HepG2 (cell line): ENCODE measurements around the gene EDNRA. TPM values are rescaled to one million over a fixed set of nuclear protein-coding genes. Genes with fewer than 3 reads are reported as not detected.

ENCODE experiments used
- ATAC-seq: fragments of 200-7000 bp; cut with Tn5 transposase; 3 replicates; pipeline ENCODE4 v1.9.1; 2020; ENCODE audit warnings: mild to moderate bottlenecking, moderate library complexity
- BruUV-seq: library from RNA; stranded (reverse); fragments of 400-500 nt; replicated peaks from 2 replicates; lab custom pipeline; 2021; lab: Mats Ljungman, UMichigan
- CTCF ChIA-PET: fragments of 300-600 bp; formaldehyde crosslinking; extraction: SDS; loops from one replicate; lab custom pipeline; 2021; ENCODE audit warnings: low total read pairs, inconsistent platforms, low intra/inter-chr PET ratio; lab: Yijun Ruan, JAX
- POLR2A ChIA-PET: fragments of 350-600 bp; sonication (Branson Sonifier 250); formaldehyde crosslinking; loops from one replicate; lab custom pipeline; 2020; ENCODE audit warnings: antibody characterized with exemption, inconsistent platforms; lab: Yijun Ruan, JAX
- DNase-seq: peaks from one replicate; pipeline ENCODE4 v3.0.0-alpha.2; 2015; ENCODE audit warnings: low spot score
- FAIRE-seq: peaks from 3 replicates; lab custom pipeline; 2011; peaks lifted over from hg19 to GRCh38; lab: Jason Lieb, UNC
- H2AFZ ChIP-seq: one replicate; pipeline ENCODE4 v1.6.1; 2011; ENCODE audit warnings: low read length, inconsistent platforms
- H3K27ac ChIP-seq: fragments of 300-600 bp; 3 replicates; pipeline ENCODE4 v1.8.0; 2011; ENCODE audit warnings: mixed run types, mild to moderate bottlenecking, mixed read lengths, low read length, inconsistent platforms; ENCODE audit not compliant: insufficient read depth; ENCODE audit errors: extremely low read length
- H3K27me3 ChIP-seq, 2 experiments: fragments of 200-600 bp in 1 of 2; 2 replicates in 1 of 2; 3 replicates in 1 of 2; pipeline versions ENCODE4 v1.6.0 to v1.8.0; 2011; ENCODE audit warnings: low read length in 2 of 2, mild to moderate bottlenecking in 2 of 2, moderate library complexity in 2 of 2, inconsistent platforms in 1 of 2; ENCODE audit not compliant: insufficient read depth in 2 of 2, control insufficient read depth in 1 of 2
- H3K36me3 ChIP-seq, 2 experiments: fragments of 200-600 bp in 1 of 2; replicated peaks in 1 of 2; 2 replicates in 1 of 2; 3 replicates in 1 of 2; pipeline versions ENCODE4 v1.5.1 to v1.8.0; 2011; ENCODE audit warnings: low read length in 2 of 2, inconsistent platforms in 1 of 2; ENCODE audit not compliant: insufficient read depth in 2 of 2, control insufficient read depth in 1 of 2
- H3K4me1 ChIP-seq: 2 replicates; pipeline ENCODE4 v1.5.1; 2012; ENCODE audit warnings: low read length, inconsistent platforms; ENCODE audit not compliant: insufficient read depth
- H3K4me2 ChIP-seq: 2 replicates; pipeline ENCODE4 v1.6.0; 2011; ENCODE audit warnings: low read depth, low read length, inconsistent platforms
- H3K4me3 ChIP-seq, 3 experiments: fragments of 200-600 bp in 1 of 3; sonication (generic), shearing (Covaris generic) in 1 of 3; replicated peaks in 1 of 3; 2 replicates each; pipeline ENCODE4 v1.5.1; 2011 to 2016; ENCODE audit warnings: low read length in 3 of 3, inconsistent platforms in 2 of 3, low read depth in 2 of 3, mild to moderate bottlenecking in 2 of 3, control low read depth in 1 of 3, mixed read lengths in 1 of 3; ENCODE audit not compliant: insufficient read depth in 1 of 3
- H3K79me2 ChIP-seq: one replicate; pipeline ENCODE4 v1.6.1; 2011; ENCODE audit warnings: low read length, inconsistent platforms; ENCODE audit not compliant: insufficient read depth
- H3K9ac ChIP-seq: 2 replicates; pipeline ENCODE4 v1.6.0; 2011; ENCODE audit warnings: mild to moderate bottlenecking, low read depth, low read length, inconsistent platforms; ENCODE audit not compliant: insufficient read depth
- H3K9me3 ChIP-seq: 2 replicates; pipeline ENCODE4 v1.5.1; 2012; ENCODE audit warnings: mild to moderate bottlenecking, low read length
- H4K20me1 ChIP-seq: 2 replicates; pipeline ENCODE4 v1.6.0; 2011; ENCODE audit warnings: inconsistent platforms, mild to moderate bottlenecking, low read length, moderate library complexity; ENCODE audit not compliant: insufficient read depth
- GMEB1 ChIP-seq: sonication (generic); formaldehyde crosslinking; IDR thresholded peaks from 2 replicates; pipeline ENCODE4 v1.5.1; 2020; ENCODE audit warnings: missing genetic modification reagents, mild to moderate bottlenecking, borderline replicate concordance
- REPIN1 ChIP-seq: sonication (generic); formaldehyde crosslinking; IDR thresholded peaks from 2 replicates; pipeline ENCODE4 v1.8.0; 2022; ENCODE audit warnings: missing genetic modification reagents, low read depth, mild to moderate bottlenecking, borderline replicate concordance
- RORA ChIP-seq: sonication (generic); formaldehyde crosslinking; IDR thresholded peaks from 2 replicates; pipeline ENCODE4 v1.5.0; 2020; ENCODE audit warnings: mild to moderate bottlenecking, missing genetic modification reagents, moderate library complexity
- TCF12 ChIP-seq, 2 experiments: fragments of 450-650 bp in 1 of 2; sonication (generic) in 1 of 2; formaldehyde crosslinking in 1 of 2; IDR thresholded peaks; 2 replicates each; pipeline versions ENCODE4 v1.6.1 to v1.8.0; 2017 to 2022; ENCODE audit warnings: antibody characterized with exemption in 1 of 2, mild to moderate bottlenecking in 1 of 2, missing genetic modification reagents in 1 of 2, moderate library complexity in 1 of 2
- ZNF101 ChIP-seq: sonication (generic); formaldehyde crosslinking; IDR thresholded peaks from 2 replicates; pipeline ENCODE4 v1.4.0; 2020; ENCODE audit warnings: mild to moderate bottlenecking, low read depth, missing genetic modification reagents, borderline replicate concordance
- ZNF136 ChIP-seq: sonication (generic); formaldehyde crosslinking; IDR thresholded peaks from 2 replicates; pipeline ENCODE4 v1.8.1; 2022; ENCODE audit warnings: low read depth, mild to moderate bottlenecking, moderate library complexity, missing genetic modification reagents
- ZNF430 ChIP-seq: sonication (generic); formaldehyde crosslinking; IDR thresholded peaks from 2 replicates; pipeline ENCODE4 v1.9.0; 2021; ENCODE audit warnings: mild to moderate bottlenecking, missing genetic modification reagents
- ZNF761 ChIP-seq: sonication (generic); formaldehyde crosslinking; conservative IDR thresholded peaks from 2 replicates; pipeline ENCODE4 v1.4.0; 2020; ENCODE audit warnings: mild to moderate bottlenecking, missing genetic modification reagents
- WGBS: methylation state at CpG from one replicate; pipeline ENCODE4 v1.1.6; 2017; ENCODE audit warnings: low lambda C conversion rate; 5-methylcytosine and 5-hydroxymethylcytosine counted together
- in situ Hi-C: cut with HindIII; loops from 2 replicates; pipeline ENCODE4 v1.10.0; 2017; ENCODE audit warnings: low pct_unique_long_range_greater_than_20kb; ENCODE audit not compliant: extremely low pct_ligation_motif_present
- intact Hi-C: fragments of 100-400 bp; cut with micrococcal nuclease; formaldehyde crosslinking; loops from one replicate; pipeline ENCODE4 v1.10.0; 2022; ENCODE audit not compliant: unreplicated experiment
- polyA plus RNA-seq, 8 experiments: library from polyadenylated mRNA; depleted of rRNA in 3 of 8; stranded (reverse) in 7 of 8; unstranded in 1 of 8; fragments of >200 nt; fragmentation: Illumina TruSeq in 4 of 8; extraction: Trizol in 4 of 8; gene quantifications; 2 replicates each; pipeline versions ENCODE4 v1.2.1 to v1.2.3, GENCODE V29; 2011 to 2016; ENCODE audit warnings: low read depth in 4 of 8, missing spikeins in 1 of 8, mixed read lengths in 1 of 8; ENCODE audit not compliant: insufficient read depth in 1 of 8
- total RNA-seq, 5 experiments: library from RNA; depleted of rRNA; stranded (reverse); fragments of >200 nt; fragmentation: Illumina TruSeq; extraction: Trizol; gene quantifications; 2 replicates each; pipeline ENCODE4 v1.2.3, GENCODE V29; 2016; ENCODE audit warnings: low read depth in 1 of 5

Gene EDNRA
- total and polyA plus RNA-seq, 2 of the 13 experiments (the other 11 are each of a cell fraction or from before 2014, with no cell fraction given): not detected

DNA sequence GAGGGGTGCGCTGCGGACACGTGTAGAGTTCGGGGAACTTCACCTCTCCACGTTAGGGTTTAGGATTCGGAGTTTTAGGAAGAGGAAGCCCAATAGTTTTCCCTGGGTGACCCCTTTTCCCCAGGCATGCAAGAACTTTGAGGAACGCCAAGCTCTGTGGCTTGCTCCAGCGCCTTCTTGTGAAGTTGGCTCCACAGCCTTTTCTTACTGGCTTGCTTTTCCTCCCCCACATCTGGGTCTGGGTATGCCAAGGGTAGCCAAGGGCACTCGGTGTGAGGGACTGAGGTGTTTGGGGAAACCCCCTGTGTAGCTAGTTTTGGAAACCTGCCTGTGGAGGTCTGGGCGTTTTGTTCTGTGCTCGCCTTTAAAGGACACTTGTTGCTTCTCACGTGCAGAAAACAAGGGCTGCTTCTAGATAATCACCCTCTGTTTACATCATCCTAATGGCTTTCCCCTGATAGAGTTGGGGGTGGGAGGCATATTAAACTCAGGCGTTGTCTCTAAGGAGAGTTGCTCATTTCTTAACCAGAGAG lies 746 bp downstream of the EDNRA start:
- no peak for ATAC-seq
- no peak overlapping the region for H3K4me3 ChIP-seq
- in situ Hi-C loops: no loop called here
- POLR2A ChIA-PET: no interaction called here
- TF ChIP-seq GMEB1 (no peak), TCF12 (IDR thresholded peaks at IDR 0.05) (no peak), TCF12 (CRISPR knock-in tag; IDR thresholded peaks at IDR 0.05) (no peak), ZNF430 (CRISPR knock-in tag) (no peak), ZNF136 (CRISPR knock-in tag) (no peak), ZNF101 (no peak), ZNF761 (no peak), REPIN1 (CRISPR knock-in tag) (no peak), RORA (CRISPR knock-in tag) (no peak)
- H3K9ac ChIP-seq: no peak overlapping the region
- no peaks in the 10 kb centered on the region for H4K20me1 ChIP-seq
- 15% methylated on average over 11 of the region's 13 CpGs for WGBS
- no peak overlapping the region for H2AFZ ChIP-seq
- no TSS peak for BruUV-seq
- peaks cover 2 to 26% of the 10 kb centered on the region in 2 experiments; a peak in 2 of 5 replicates for H3K27me3 ChIP-seq
- no peak overlapping the region for H3K4me2 ChIP-seq
- no peaks in the 10 kb centered on the region for H3K9me3 ChIP-seq
- DNase-seq: no peak
- no peak overlapping the region for H3K27ac ChIP-seq
- H3K36me3 ChIP-seq: no peaks in the 10 kb centered on the region
- FAIRE-seq: no peak
- no peaks in the 10 kb centered on the region for H3K79me2 ChIP-seq
- intact Hi-C loops: no loop called here
- H3K4me1 ChIP-seq: no peaks in the 10 kb centered on the region
- CTCF ChIA-PET: no interaction called here
